HG03469 (cell line): ENCODE results near the gene TRIB2.
"Not testable (repeated sequence)": the region's sequence is repeated elsewhere in the genome, so short reads cannot be mapped to it uniquely, and the experiment has no call there.

ENCODE experiments used
- ATAC-seq: cut with Tn5 transposase; IDR thresholded peaks from one replicate; pipeline ENCODE4 v1.9.1; 2021; ENCODE audit warnings: mild to moderate bottlenecking, moderate library complexity, moderate number of reproducible peaks; ENCODE audit not compliant: unreplicated experiment

Gene TRIB2

GRCh38 chr2:12716282-12717190 lies at the start of gene TRIB2:
Gene TRIB2, plus strand, starts transcription at chr2:12716936. Its CDS starts 1,372 bp downstream, at chr2:12718308.
- ATAC-seq: peak; percentile 73

GRCh38 chr2:12669036-12669435 lies 47.7 kb upstream of the TRIB2 start:
- ATAC-seq: no peak

- ATAC-seq: no peak
These were observed 43.9 kb upstream of the TRIB2 start for GRCh38 chr2:12672711-12673315.

- ATAC-seq: no peak
These were observed 42.0 kb upstream of the TRIB2 start for GRCh38 chr2:12674644-12675328.

GRCh38 chr2:12675352-12675795 lies 41.4 kb upstream of the TRIB2 start:
- ATAC-seq: no peak

- ATAC-seq: no peak
These were observed 40.9 kb upstream of the TRIB2 start for GRCh38 chr2:12675801-12676200.

GRCh38 chr2:12676771-12677170 lies 40.0 kb upstream of the TRIB2 start:
- ATAC-seq: no peak

GRCh38 chr2:12678186-12678585 lies 38.5 kb upstream of the TRIB2 start:
- no peak for ATAC-seq

GRCh38 chr2:12679550-12680072 lies 37.1 kb upstream of the TRIB2 start:
- ATAC-seq: no peak

GRCh38 chr2:12680115-12680514 lies 36.6 kb upstream of the TRIB2 start:
- not testable (repeated sequence) for ATAC-seq

- no peak for ATAC-seq
These were observed 34.7 kb upstream of the TRIB2 start for GRCh38 chr2:12682017-12682416.

- ATAC-seq: no peak
These were observed 33.2 kb upstream of the TRIB2 start for GRCh38 chr2:12683457-12684100.

GRCh38 chr2:12684471-12684936 lies 32.2 kb upstream of the TRIB2 start:
- no peak for ATAC-seq

- ATAC-seq: no peak
These were observed 31.6 kb upstream of the TRIB2 start for GRCh38 chr2:12685145-12685544.

- ATAC-seq: no peak
These were observed 30.8 kb upstream of the TRIB2 start for GRCh38 chr2:12685956-12686355.

- no peak for ATAC-seq
These were observed 29.9 kb upstream of the TRIB2 start for GRCh38 chr2:12686708-12687283.

- no peak for ATAC-seq
These were observed 28.6 kb upstream of the TRIB2 start for GRCh38 chr2:12688091-12688490.

GRCh38 chr2:12688893-12689292 lies 27.8 kb upstream of the TRIB2 start:
- no peak for ATAC-seq

- no peak for ATAC-seq
These were observed 23.2 kb upstream of the TRIB2 start for GRCh38 chr2:12693509-12693908.
